Activated effector memory CD4-positive, alpha-beta T cell treated with anti-CD3 and anti-CD28 coated beads, Interleukin-2, amount 50 U/mL, for 16 hours (primary cell): ENCODE results near the gene GAK.

Source experiments
- DNase-seq: peaks from one replicate; pipeline ENCODE4 v3.0.0-alpha.2; 2020

Gene GAK

GRCh38 chr4:845233-845835, 86.8 kb downstream of the GAK start:
- no peak for DNase-seq

GRCh38 chr4:844752-845232, 87.3 kb downstream of the GAK start:
- no peak for DNase-seq

- no peak for DNase-seq
These were observed 92.3 kb downstream of the GAK start for GRCh38 chr4:839675-840443.

- no peak for DNase-seq
These were observed 94.3 kb downstream of the GAK start for GRCh38 chr4:837772-838171.

- no peak for DNase-seq
These were observed 95.3 kb downstream of the GAK start for GRCh38 chr4:836750-837301.

- no peak for DNase-seq
These were observed 96.1 kb downstream of the GAK start for GRCh38 chr4:836003-836511.

- DNase-seq: peak; percentile 56
These were observed 96.7 kb downstream of the GAK start for GRCh38 chr4:835148-836002.

- no peak for DNase-seq
These were observed 97.6 kb downstream of the GAK start for GRCh38 chr4:834368-835147.

GRCh38 chr4:833731-834367, 98.3 kb downstream of the GAK start:
- no peak for DNase-seq

GRCh38 chr4:833156-833555, 99.0 kb downstream of the GAK start:
- DNase-seq: no peak

- DNase-seq: no peak
These were observed 99.6 kb downstream of the GAK start for GRCh38 chr4:832536-832935.

- no peak for DNase-seq
These were observed 100.0 kb downstream of the GAK start for GRCh38 chr4:832108-832507.

- peak; percentile 48 for DNase-seq
These were observed 100.7 kb downstream of the GAK start for GRCh38 chr4:831483-831805.

GRCh38 chr4:830601-831482, 101.3 kb downstream of the GAK start:
- peak; percentile 51 for DNase-seq

- DNase-seq: peak; percentile 52
These were observed 102.1 kb downstream of the GAK start for GRCh38 chr4:829761-830600.

- DNase-seq: no peak
These were observed 102.8 kb downstream of the GAK start for GRCh38 chr4:829291-829690.

GRCh38 chr4:828641-829271, 103.4 kb downstream of the GAK start:
- DNase-seq: peak; percentile 61

- peak; percentile 63 for DNase-seq
These were observed 104.7 kb downstream of the GAK start for GRCh38 chr4:827209-828081.
